Measurements from ENCODE around the gene CTPS1.

GRCh38 chr1:41020654-41021053 lies 41.2 kb downstream of the CTPS1 start:
- TF ChIP-seq EZH2phosphoT487 (IDR thresholded peaks at IDR 0.05; ENCODE audit: low read depth, severe bottlenecking, unreplicated experiment): no peak
- no peak for TF ChIP-seq CTCF (IDR thresholded peaks at IDR 0.05; ENCODE audit: poor library complexity)
- TF ChIP-seq EZH2 (IDR thresholded peaks at IDR 0.05; ENCODE audit: borderline replicate concordance): no peak

Data from hepatocyte (in vitro differentiated cells).